Spinal cord (tissue), 10 donors: ENCODE results near the gene NBEA. TPM values are rescaled to one million over a fixed set of nuclear protein-coding genes. Genes with fewer than 3 reads are reported as not detected.
"Not testable (repeated sequence)": the region's sequence is repeated elsewhere in the genome, so short reads cannot be mapped to it uniquely, and the experiment has no call there.

ENCODE experiments used
- DNase-seq, 6 donors: peaks; one replicate each; pipeline versions ENCODE4 v3.0.0 to v3.0.0-alpha.2; 2013 to 2015; ENCODE audit warnings: low spot score in 6 of 6, low read depth in 4 of 6
- H3K27ac ChIP-seq: one replicate; pipeline ENCODE4 v1.5.1; 2013; ENCODE audit warnings: low read depth, low read length, control low read depth
- H3K27me3 ChIP-seq: one replicate; pipeline ENCODE4 v1.6.1; 2013; ENCODE audit warnings: low read length; ENCODE audit not compliant: control insufficient read depth, insufficient read depth
- H3K36me3 ChIP-seq: one replicate; pipeline ENCODE4 v1.6.1; 2013; ENCODE audit warnings: low read length; ENCODE audit not compliant: control insufficient read depth, insufficient read depth
- H3K4me1 ChIP-seq: one replicate; pipeline ENCODE4 v1.6.1; 2013; ENCODE audit warnings: low read length; ENCODE audit not compliant: control insufficient read depth, insufficient read depth
- H3K4me3 ChIP-seq: one replicate; pipeline ENCODE4 v1.5.1; 2013; ENCODE audit warnings: low read depth, low read length, control low read depth
- H3K9me3 ChIP-seq: one replicate; pipeline ENCODE4 v1.6.1; 2013; ENCODE audit warnings: low read length; ENCODE audit not compliant: control insufficient read depth, insufficient read depth
- WGBS: methylation state at CpG from one replicate; pipeline ENCODE4 v1.1.5; 2013; ENCODE audit warnings: missing lambda C conversion rate; ENCODE audit not compliant: insufficient coverage; 5-methylcytosine and 5-hydroxymethylcytosine counted together
- polyA plus RNA-seq, 2 donors: library from polyadenylated mRNA; unstranded; fragments of 120-200 nt; gene quantifications; one replicate each; pipeline ENCODE4 v1.2.1, GENCODE V29; 2013; ENCODE audit not compliant: insufficient read length in 2 of 2
- total RNA-seq, 2 donors: library from RNA; depleted of rRNA in 1 of 2; stranded (reverse); fragments of 120-200 nt in 1 of 2; fragments of >200 nt in 1 of 2; gene quantifications; one replicate each; pipeline versions ENCODE4 v1.2.3 to v1.2.4, GENCODE V29; 2013 to 2014
- donor health status: healthy.

NBEA gene
- total and polyA plus RNA-seq, 4 donors: 39.1 to 136 (median 72.8) TPM

DNA sequence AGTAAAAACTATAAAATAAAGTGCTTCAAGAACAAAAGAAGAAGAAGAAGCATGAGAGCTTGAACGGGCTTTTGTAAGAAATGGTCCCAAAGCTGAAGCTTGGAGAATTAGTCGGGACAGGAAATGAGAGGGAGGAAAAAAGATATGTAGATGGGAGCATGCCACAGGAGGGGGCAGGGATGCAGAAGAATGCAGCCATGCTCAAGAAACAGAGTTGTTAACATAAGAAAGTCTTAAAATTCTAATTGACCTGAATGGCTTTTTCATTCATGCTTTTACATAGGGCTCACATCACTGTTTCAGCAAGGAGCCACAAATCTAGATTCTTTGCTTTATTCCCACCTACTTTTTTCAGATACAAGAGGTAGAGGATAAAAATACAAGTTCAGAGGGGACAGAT is 27.7 kb upstream of the NBEA start:
- no peaks in the 10 kb centered on the region for H3K9me3 ChIP-seq
- 5% methylated on average over 2 of the region's 2 CpGs for WGBS
- no peak overlapping the region for H3K4me3 ChIP-seq
- H3K27me3 ChIP-seq: no peaks in the 10 kb centered on the region
- no peaks in the 10 kb centered on the region for H3K36me3 ChIP-seq
- no peak overlapping the region for H3K27ac ChIP-seq
- DNase-seq: no peak
- H3K4me1 ChIP-seq: no peaks in the 10 kb centered on the region

DNA sequence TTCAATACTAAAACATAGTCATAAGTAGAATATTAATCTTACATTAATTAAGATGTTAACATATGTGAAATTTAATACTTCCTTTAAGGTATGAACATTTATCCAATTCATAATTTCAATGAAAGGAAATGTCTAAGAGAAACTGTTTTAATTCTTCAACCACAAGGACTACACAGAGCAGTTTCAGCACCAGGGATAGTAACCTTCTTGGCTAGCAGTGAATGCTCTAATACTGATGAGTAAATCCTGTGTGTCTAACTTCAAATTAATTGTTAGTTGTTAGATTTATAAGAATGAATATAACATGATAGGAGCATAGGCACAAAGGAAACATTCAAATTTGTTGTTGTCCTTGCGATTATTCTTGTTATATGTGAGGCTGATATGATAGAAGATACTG is 15.6 kb upstream of the NBEA start:
- no peaks in the 10 kb centered on the region for H3K9me3 ChIP-seq
- H3K4me1 ChIP-seq: no peaks in the 10 kb centered on the region
- H3K27me3 ChIP-seq: no peaks in the 10 kb centered on the region
- peak in 1 of 6 donors; percentile 56 for DNase-seq
- H3K36me3 ChIP-seq: no peaks in the 10 kb centered on the region
- H3K27ac ChIP-seq: no peak overlapping the region
- H3K4me3 ChIP-seq: no peak overlapping the region
- no CpG with 5 or more reads among the region's 1 CpG for WGBS

DNA sequence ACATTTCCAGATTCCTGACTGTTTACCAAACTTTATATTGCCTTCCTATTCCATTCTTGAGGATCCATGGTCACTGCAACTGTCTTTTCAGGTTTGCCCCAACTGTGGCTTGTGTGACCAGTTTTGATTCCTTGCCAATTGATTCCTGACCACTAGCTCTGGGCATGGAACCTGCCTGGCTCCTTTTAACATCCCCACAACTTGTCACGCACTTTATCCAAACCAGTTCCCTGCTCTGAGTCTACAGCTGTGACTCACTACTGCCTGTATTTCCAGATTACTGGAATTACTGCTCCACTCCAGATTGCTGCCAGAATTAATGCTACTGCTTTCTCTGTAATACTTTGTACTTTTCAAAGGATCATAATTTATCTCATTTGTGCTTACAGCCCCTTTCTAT is 13.4 kb upstream of the NBEA start:
- not testable (repeated sequence) for H3K36me3 ChIP-seq, DNase-seq, H3K4me1 ChIP-seq, H3K9me3 ChIP-seq, H3K27me3 ChIP-seq, H3K27ac ChIP-seq, H3K4me3 ChIP-seq
- whole genome bisulfite sequencing: 73% methylated on average over 1 of the region's 1 CpG

DNA sequence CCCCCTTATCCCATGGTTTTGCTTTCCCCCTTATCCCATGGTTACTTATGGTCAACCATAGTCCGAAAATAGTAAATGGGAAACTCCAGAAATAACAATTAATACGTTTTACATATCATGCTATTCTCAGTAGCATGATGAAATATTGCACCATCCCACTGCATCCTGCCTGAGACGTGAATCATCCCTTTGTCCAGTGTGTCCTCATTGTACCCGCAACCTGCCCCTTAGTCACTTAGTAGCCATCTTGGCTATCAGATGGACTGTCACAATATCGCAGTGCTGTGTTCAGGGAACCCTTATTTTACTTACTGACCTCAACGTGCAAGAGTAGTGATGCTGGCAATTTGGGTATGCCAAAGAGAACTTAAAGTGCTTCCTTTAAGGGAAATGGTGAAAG is 10.5 kb upstream of the NBEA start:
- no peaks in the 10 kb centered on the region for H3K9me3 ChIP-seq
- H3K27me3 ChIP-seq: no peaks in the 10 kb centered on the region
- no peak for DNase-seq
- no peak overlapping the region for H3K27ac ChIP-seq
- no peaks in the 10 kb centered on the region for H3K4me1 ChIP-seq
- no peaks in the 10 kb centered on the region for H3K36me3 ChIP-seq
- 95% methylated on average over 3 of the region's 6 CpGs for WGBS
- no peak overlapping the region for H3K4me3 ChIP-seq

DNA sequence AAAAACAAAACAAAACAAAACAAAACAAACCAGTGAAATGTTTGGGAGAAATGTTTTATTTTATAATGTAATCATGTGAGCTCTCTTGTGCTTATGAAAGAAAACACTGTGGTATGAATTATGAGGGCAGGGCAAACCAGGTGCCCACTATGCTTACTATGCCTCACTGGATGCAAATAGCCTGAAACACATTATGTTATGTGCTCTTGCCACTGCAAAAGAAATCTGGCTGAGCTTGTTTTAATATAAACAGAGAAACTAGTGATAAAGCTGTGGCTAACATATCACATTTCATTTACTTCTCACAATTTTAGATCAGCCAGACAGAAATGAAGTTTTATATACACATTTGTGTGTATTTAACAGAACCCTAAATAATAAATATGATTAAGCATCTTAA is 8.7 kb upstream of the NBEA start:
- Histone ChIP-seq H3K9me3 (no peaks in the 10 kb centered on the region), H3K27ac (no peak overlapping the region), H3K27me3 (no peaks in the 10 kb centered on the region), H3K4me3 (no peak overlapping the region), H3K36me3 (no peaks in the 10 kb centered on the region), H3K4me1 (no peaks in the 10 kb centered on the region)
- no peak for DNase-seq

DNA sequence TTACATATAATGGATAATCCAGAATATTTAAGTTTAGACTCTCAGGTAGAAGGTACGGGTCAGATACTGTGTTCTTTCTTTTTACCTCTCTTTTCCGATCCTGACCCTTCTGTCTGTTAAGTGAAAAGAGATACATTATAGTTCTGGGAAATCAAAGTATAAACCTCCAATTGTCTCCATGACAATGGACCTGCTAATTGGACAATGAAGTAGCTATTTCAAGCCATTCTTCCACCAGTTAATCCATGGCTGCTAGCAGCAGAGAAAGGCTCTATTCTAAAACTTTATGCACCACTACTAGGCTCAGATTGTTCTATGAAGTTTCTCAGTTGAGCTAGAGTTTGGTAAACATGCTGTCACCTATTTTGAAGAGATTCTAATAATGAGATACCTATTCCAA is 8.3 kb upstream of the NBEA start:
- no peaks in the 10 kb centered on the region for H3K9me3 ChIP-seq
- DNase-seq: no peak

DNA sequence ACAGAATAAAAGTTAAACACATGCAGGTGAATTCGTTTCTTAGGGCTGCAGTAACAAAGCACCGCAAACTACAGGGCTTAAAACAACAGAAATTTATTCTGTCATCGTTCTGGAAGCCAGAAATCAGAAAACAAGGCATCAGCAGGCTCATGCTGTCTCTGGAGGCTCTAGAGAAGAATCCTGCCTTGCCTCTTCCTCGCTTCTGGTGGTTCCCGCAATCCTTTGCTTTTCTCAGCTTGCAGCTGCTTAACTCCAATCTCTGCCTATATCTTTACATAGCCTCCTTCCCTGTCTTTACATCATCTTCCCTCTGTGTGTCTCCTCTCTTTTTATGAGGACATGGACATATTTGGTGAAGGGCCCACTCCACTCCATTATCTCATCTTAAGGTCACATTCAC is 6.2 kb upstream of the NBEA start:
- no peak overlapping the region for H3K27ac ChIP-seq
- H3K4me3 ChIP-seq: no peak overlapping the region
- H3K27me3 ChIP-seq: no peaks in the 10 kb centered on the region
- no peaks in the 10 kb centered on the region for H3K9me3 ChIP-seq
- WGBS: 85% methylated on average over 5 of the region's 5 CpGs
- no peak for DNase-seq
- H3K36me3 ChIP-seq: no peaks in the 10 kb centered on the region
- H3K4me1 ChIP-seq: no peaks in the 10 kb centered on the region

More for the DNA sequence above, 8.3 kb upstream of the NBEA start:
- Histone ChIP-seq H3K27me3 (no peaks in the 10 kb centered on the region), H3K4me3 (no peak overlapping the region), H3K36me3 (no peaks in the 10 kb centered on the region), H3K4me1 (no peaks in the 10 kb centered on the region), H3K27ac (no peak overlapping the region)
- WGBS: no CpG with 5 or more reads among the region's 2 CpGs

DNA sequence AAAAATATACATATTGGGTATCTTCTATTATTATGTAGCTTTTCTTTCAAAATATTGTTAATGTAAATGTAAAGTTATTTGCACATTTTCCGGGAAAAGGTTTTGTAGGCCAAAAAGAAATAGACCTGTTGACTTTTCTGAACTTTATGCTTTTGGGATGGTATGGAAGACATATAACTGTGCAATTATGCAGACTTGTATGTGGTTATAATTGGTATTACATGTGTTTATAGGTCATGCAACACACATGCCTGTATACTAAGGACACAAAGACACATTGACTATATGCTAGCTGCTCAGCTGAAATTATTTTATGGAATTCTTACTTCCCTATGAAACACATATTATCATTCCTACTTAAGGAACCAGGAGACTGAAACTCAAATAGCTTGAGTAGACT is 2.3 kb upstream of the NBEA start:
- no peak overlapping the region for H3K27ac ChIP-seq
- H3K4me1 ChIP-seq: no peaks in the 10 kb centered on the region
- DNase-seq: no peak
- no CpG with 5 or more reads among the region's 1 CpG for WGBS
- H3K36me3 ChIP-seq: no peaks in the 10 kb centered on the region
- no peak overlapping the region for H3K4me3 ChIP-seq
- no peaks in the 10 kb centered on the region for H3K27me3 ChIP-seq
- no peaks in the 10 kb centered on the region for H3K9me3 ChIP-seq

DNA sequence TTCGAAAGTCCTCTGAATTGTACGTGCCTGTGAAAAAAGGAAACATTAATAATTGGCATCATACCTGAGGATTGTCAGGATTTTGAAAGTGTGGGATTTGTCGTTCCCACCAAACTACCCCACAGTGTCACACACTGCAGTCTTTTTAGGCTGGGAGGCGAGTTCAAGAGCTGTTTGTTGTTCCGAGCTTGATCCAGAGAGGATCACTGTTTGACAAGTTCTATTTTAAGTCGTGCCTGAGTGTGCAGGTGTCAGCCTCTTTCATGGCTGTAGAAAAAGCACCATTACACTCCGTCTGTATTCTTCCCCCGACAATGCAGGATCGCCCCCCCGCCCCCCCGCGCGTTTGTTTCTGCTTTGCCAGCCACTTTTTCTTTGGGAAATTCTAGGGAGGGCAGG is 635 bp upstream of the NBEA start:
- DNase-seq: no peak
- peak overlapping the region; percentile 75 for H3K4me3 ChIP-seq
- peak overlapping the region; percentile 82 for H3K27ac ChIP-seq
- no peaks in the 10 kb centered on the region for H3K4me1 ChIP-seq
- H3K36me3 ChIP-seq: no peaks in the 10 kb centered on the region
- H3K27me3 ChIP-seq: no peaks in the 10 kb centered on the region
- WGBS: no CpG with 5 or more reads among the region's 13 CpGs
- H3K9me3 ChIP-seq: no peaks in the 10 kb centered on the region

DNA sequence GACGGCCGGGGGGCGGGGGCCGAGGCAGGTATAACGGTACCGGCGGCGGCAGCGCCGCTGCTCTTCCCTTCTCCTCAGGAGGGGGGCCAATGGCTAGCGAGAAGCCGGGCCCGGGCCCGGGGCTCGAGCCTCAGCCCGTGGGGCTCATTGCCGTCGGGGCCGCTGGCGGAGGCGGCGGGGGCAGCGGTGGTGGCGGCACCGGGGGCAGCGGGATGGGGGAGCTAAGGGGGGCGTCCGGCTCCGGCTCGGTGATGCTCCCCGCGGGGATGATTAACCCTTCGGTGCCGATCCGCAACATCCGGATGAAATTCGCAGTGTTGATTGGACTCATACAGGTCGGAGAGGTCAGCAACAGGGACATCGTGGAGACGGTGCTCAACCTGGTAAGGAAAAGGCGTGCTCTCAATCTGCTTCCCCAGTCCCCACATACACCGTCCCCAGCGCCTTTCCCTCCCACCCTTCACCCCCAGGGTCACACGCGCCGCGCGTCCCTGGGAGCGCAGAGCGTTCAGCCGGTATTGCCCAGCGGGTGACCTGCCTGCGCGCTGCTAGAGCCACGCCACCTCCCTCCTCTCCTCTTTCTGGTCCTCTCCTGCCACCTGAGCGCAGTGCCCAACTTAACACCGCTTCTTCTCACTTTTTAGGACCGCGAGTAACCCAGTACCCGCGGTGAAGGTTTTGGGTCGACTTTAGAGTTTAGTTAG is 814 bp downstream of the NBEA start:
- H3K27ac ChIP-seq: peak overlapping the region; percentile 65
- DNase-seq: peak in 2 of 6 donors; percentile 56 to 72
- WGBS: under 1% methylated on average over 55 of the region's 62 CpGs

More for the DNA sequence above, 814 bp downstream of the NBEA start:
- no peaks in the 10 kb centered on the region for H3K9me3 ChIP-seq
- H3K4me3 ChIP-seq: peak overlapping the region; percentile 75
- H3K36me3 ChIP-seq: no peaks in the 10 kb centered on the region
- no peaks in the 10 kb centered on the region for H3K4me1 ChIP-seq
- H3K27me3 ChIP-seq: no peaks in the 10 kb centered on the region
